Measurements from ENCODE around the gene SCD. TPM values are rescaled to one million over a fixed set of nuclear protein-coding genes. Genes with fewer than 3 reads are reported as not detected.

Gene SCD
- total and polyA plus RNA-seq, 2 of the 13 experiments (the other 11 are each of a cell fraction or from before 2014, with no cell fraction given): 492 to 512 TPM

DNA sequence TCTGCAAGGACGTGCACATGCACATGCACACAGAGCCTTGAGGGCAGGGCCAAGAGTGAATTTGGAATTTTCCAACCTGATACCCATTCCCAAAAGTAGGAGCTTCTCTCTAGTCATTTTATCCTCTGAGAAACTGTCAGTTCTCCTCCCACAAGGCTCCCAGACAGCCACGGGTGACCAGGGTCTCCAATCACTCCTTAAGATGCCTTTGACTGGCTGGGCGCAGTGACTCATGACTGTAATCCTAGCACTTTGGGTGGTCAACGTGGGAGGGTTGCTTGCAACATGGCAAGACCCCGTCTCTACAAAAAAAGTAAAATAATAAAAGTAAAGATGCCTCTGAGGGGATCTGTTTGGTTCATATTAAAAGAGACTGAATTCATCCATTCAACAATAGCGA, 13.2 kb downstream of the SCD start (continued):
- TF ChIP-seq, protein P1, sequence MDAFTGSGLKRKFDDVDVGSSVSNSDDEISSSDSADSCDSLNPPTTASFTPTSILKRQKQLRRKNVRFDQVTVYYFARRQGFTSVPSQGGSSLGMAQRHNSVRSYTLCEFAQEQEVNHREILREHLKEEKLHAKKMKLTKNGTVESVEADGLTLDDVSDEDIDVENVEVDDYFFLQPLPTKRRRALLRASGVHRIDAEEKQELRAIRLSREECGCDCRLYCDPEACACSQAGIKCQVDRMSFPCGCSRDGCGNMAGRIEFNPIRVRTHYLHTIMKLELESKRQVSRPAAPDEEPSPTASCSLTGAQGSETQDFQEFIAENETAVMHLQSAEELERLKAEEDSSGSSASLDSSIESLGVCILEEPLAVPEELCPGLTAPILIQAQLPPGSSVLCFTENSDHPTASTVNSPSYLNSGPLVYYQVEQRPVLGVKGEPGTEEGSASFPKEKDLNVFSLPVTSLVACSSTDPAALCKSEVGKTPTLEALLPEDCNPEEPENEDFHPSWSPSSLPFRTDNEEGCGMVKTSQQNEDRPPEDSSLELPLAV (CRISPR knock-in tag; conservative IDR thresholded peaks at IDR 0.05; ENCODE audit: low read depth): no peak
- TF ChIP-seq RBFOX2 (IDR thresholded peaks at IDR 0.05; ENCODE audit: low read depth, low read length) (peak; percentile 57), ZNF383 (CRISPR knock-in tag; IDR thresholded peaks at IDR 0.05; ENCODE audit: borderline replicate concordance) (0 out of 2 replicates have a peak, but pooled peaks have one; percentile 42)

DNA sequence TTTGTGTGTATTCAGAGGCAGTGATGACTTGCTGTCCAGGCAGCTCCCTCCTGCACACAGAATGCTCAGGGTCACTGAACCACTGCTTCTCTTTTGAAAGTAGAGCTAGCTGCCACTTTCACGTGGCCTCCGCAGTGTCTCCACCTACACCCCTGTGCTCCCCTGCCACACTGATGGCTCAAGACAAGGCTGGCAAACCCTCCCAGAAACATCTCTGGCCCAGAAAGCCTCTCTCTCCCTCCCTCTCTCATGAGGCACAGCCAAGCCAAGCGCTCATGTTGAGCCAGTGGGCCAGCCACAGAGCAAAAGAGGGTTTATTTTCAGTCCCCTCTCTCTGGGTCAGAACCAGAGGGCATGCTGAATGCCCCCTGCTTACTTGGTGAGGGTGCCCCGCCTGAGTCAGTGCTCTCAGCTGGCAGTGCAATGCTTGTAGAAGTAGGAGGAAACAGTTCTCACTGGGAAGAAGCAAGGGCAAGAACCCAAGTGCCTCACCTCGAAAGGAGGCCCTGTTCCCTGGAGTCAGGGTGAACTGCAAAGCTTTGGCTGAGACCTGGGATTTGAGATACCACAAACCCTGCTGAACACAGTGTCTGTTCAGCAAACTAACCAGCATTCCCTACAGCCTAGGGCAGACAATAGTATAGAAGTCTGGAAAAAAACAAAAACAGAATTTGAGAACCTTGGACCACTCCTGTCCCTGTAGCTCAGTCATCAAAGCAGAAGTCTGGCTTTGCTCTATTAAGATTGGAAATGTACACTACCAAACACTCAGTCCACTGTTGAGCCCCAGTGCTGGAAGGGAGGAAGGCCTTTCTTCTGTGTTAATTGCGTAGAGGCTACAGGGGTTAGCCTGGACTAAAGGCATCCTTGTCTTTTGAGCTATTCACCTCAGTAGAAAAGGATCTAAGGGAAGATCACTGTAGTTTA, 15.8 kb downstream of the SCD start:
- 86% methylated on average over 6 of the region's 6 CpGs for WGBS (ENCODE audit: low lambda C conversion rate)
- peak overlapping the region; percentile 63 for H3K27ac ChIP-seq (ENCODE audit: extremely low read length, insufficient read depth, low read length)
- DNase-seq (ENCODE audit: low spot score) (peak; percentile 25), ATAC-seq (peak; percentile 25), FAIRE-seq (no peak)
- no peak overlapping the region for H2AFZ ChIP-seq (ENCODE audit: low read length)
- H3K79me2 ChIP-seq (ENCODE audit: insufficient read depth, low read length): peaks cover 8% of the 10 kb centered on the region
- in situ Hi-C loops (cut with HindIII; ENCODE audit: extremely low pct_ligation_motif_present, low pct_unique_long_range_greater_than_20kb): no loop called here
- no peak overlapping the region for H3K4me3 ChIP-seq (replicated peaks in 1 of 3; ENCODE audit: insufficient read depth in 1 of 3, low read depth in 2 of 3, low read length in 3 of 3)
- intact Hi-C loops (cut with micrococcal nuclease; ENCODE audit: unreplicated experiment): no loop called here
- peaks cover 75% of the 10 kb centered on the region for H3K4me1 ChIP-seq (ENCODE audit: insufficient read depth, low read length)
- H3K4me2 ChIP-seq (ENCODE audit: low read depth, low read length): no peak overlapping the region; the same call in 1 of the 2 replicates
- no peak overlapping the region for H3K9ac ChIP-seq (ENCODE audit: insufficient read depth, low read depth, low read length)
- CTCF ChIA-PET (ENCODE audit: low intra/inter-chr PET ratio, low total read pairs): no interaction called here
- H3K27me3 ChIP-seq (ENCODE audit: control insufficient read depth in 1 of 2, insufficient read depth in 2 of 2, low read length in 2 of 2): no peaks in the 10 kb centered on the region
- peaks cover 39% of the 10 kb centered on the region for H4K20me1 ChIP-seq (ENCODE audit: insufficient read depth, low read length)
- H3K9me3 ChIP-seq (ENCODE audit: low read length): no peaks in the 10 kb centered on the region
- BruUV-seq (replicated peaks): no TSS peak
- POLR2A ChIA-PET: interaction anchor here (0.9 to 7.2 kb wide), 4 partner anchors 7 to 22 kb away, joined by 4 to 107 read pairs (median 34); partner anchors contain the start of gene SCD
- H3K36me3 ChIP-seq (replicated peaks in 1 of 2; ENCODE audit: control insufficient read depth in 1 of 2, insufficient read depth in 2 of 2, low read length in 2 of 2): peaks cover 3 to 17% of the 10 kb centered on the region in 2 experiments
- TF ChIP-seq, protein P2, sequence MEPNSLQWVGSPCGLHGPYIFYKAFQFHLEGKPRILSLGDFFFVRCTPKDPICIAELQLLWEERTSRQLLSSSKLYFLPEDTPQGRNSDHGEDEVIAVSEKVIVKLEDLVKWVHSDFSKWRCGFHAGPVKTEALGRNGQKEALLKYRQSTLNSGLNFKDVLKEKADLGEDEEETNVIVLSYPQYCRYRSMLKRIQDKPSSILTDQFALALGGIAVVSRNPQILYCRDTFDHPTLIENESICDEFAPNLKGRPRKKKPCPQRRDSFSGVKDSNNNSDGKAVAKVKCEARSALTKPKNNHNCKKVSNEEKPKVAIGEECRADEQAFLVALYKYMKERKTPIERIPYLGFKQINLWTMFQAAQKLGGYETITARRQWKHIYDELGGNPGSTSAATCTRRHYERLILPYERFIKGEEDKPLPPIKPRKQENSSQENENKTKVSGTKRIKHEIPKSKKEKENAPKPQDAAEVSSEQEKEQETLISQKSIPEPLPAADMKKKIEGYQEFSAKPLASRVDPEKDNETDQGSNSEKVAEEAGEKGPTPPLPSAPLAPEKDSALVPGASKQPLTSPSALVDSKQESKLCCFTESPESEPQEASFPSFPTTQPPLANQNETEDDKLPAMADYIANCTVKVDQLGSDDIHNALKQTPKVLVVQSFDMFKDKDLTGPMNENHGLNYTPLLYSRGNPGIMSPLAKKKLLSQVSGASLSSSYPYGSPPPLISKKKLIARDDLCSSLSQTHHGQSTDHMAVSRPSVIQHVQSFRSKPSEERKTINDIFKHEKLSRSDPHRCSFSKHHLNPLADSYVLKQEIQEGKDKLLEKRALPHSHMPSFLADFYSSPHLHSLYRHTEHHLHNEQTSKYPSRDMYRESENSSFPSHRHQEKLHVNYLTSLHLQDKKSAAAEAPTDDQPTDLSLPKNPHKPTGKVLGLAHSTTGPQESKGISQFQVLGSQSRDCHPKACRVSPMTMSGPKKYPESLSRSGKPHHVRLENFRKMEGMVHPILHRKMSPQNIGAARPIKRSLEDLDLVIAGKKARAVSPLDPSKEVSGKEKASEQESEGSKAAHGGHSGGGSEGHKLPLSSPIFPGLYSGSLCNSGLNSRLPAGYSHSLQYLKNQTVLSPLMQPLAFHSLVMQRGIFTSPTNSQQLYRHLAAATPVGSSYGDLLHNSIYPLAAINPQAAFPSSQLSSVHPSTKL (CRISPR knock-in tag; IDR thresholded peaks at IDR 0.05): peak; percentile 20; the same call in 1 of the 2 replicates
- peak; percentile 28; the same call in 1 of the 2 replicates for TF ChIP-seq POLR2G (IDR thresholded peaks at IDR 0.05; ENCODE audit: low read depth, low read length)
- no peak; the same call in 1 of the 2 replicates for TF ChIP-seq ZSCAN21 (CRISPR knock-in tag; IDR thresholded peaks at IDR 0.05; ENCODE audit: borderline replicate concordance)
- peak in 1 of 2 experiments; percentile 39; a peak in 2 of 4 replicates for TF ChIP-seq POLR2A (IDR thresholded peaks at IDR 0.05; ENCODE audit: insufficient read depth in 1 of 2, low read depth in 2 of 2, low read length in 2 of 2)
- TF ChIP-seq, protein P3, sequence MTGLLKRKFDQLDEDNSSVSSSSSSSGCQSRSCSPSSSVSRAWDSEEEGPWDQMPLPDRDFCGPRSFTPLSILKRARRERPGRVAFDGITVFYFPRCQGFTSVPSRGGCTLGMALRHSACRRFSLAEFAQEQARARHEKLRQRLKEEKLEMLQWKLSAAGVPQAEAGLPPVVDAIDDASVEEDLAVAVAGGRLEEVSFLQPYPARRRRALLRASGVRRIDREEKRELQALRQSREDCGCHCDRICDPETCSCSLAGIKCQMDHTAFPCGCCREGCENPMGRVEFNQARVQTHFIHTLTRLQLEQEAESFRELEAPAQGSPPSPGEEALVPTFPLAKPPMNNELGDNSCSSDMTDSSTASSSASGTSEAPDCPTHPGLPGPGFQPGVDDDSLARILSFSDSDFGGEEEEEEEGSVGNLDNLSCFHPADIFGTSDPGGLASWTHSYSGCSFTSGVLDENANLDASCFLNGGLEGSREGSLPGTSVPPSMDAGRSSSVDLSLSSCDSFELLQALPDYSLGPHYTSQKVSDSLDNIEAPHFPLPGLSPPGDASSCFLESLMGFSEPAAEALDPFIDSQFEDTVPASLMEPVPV (CRISPR knock-in tag; IDR thresholded peaks at IDR 0.05): 0 out of 2 replicates have a peak, but pooled peaks have one; percentile 10
- 0 out of 2 replicates have a peak, but pooled peaks have one; percentile 11 for TF ChIP-seq SALL1 (CRISPR knock-in tag; IDR thresholded peaks at IDR 0.05)
- no peak for TF ChIP-seq MTF1 (CRISPR knock-in tag; IDR thresholded peaks at IDR 0.05)
- 0 out of 2 replicates have a peak, but pooled peaks have one; percentile 37 for TF ChIP-seq ZNF317 (CRISPR knock-in tag; IDR thresholded peaks at IDR 0.05)
- TF ChIP-seq ZNF746 (CRISPR knock-in tag; IDR thresholded peaks at IDR 0.05): no peak
- TF ChIP-seq SNAPC2 (CRISPR knock-in tag; IDR thresholded peaks at IDR 0.05): 0 out of 2 replicates have a peak, but pooled peaks have one; percentile 16
- no peak for TF ChIP-seq SIN3A (IDR thresholded peaks at IDR 0.05; ENCODE audit: borderline replicate concordance, low read depth, low read length)
